AG08396 (cell line): ENCODE measurements around the gene MGAT3.

Source experiments
- DNase-seq: peaks from one replicate; pipeline ENCODE4 v3.0.0; 2012; ENCODE audit warnings: low spot score, mixed read lengths

MGAT3 gene

DNA sequence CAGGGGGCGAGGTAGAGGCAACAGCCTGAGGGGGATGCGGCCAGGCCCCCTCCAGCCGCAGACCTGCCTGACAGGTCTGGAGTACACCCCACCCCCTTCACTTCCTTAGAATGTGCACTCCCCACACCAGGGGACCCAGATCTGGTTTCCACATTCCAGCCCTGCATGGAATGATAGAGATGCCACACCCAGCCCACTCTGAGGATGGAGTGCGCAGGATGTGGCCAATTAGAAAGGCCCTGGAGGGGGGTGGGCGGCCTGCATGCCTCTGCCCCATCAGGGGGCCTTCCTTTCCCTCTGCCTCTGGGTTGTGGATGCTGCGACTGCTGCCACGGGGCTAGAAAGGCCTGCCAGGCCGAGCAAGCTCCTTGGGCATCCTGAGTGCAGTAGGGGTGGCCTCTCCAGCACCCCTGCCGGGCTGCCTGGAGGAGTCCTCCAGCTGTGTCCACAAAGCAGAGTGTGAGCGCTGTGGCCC lies 28.2 kb upstream of the MGAT3 start:
- no peak for DNase-seq

DNA sequence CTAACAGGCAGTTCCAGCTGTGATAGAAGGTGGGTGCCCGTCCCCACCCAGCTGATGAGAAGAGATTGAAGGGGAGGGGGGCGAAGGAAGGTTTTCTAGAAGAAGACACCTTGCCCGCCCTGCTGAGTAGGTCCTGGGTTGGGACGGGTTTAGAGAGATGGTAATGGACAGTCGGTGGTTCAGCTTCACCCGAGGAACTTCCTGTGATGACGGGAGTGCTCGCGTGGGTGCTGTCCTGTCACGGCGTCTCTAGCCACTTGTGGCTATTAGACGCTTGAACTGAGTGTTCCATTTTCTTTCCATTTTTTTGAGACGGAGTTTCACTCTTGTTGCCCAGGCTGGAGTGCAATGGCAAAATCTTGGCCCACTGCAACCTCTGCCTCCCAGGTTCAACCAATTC lies 27.6 kb upstream of the MGAT3 start:
- DNase-seq: no peak

DNA sequence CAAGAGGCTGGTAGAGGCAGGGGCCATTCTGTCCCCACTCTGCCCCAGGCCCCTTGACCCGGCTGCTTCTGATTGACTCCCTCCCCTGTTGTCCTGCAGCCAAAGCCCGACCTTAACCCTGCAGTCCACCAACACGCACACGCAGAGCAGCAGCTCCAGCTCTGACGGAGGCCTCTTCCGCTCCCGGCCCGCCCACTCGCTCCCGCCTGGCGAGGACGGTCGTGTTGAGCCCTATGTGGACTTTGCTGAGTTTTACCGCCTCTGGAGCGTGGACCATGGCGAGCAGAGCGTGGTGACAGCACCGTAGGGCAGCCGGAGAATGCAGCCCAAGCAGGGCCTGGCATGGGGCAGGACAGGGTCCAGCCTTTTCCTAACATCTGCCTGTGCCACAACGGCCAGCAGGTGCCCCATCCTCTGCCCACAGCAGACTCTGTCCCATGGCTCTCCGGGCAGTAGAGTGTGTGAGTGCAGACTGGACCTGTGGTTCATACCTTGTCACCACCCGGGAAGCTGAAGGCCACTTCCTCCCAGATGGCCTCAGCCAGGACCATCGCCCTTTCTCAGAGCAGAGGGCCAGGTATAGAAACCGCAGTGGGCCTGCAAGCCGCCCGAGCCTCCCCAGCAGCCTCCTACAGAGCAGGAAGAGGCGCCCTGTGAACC lies 26.8 kb upstream of the MGAT3 start:
- DNase-seq: no peak

DNA sequence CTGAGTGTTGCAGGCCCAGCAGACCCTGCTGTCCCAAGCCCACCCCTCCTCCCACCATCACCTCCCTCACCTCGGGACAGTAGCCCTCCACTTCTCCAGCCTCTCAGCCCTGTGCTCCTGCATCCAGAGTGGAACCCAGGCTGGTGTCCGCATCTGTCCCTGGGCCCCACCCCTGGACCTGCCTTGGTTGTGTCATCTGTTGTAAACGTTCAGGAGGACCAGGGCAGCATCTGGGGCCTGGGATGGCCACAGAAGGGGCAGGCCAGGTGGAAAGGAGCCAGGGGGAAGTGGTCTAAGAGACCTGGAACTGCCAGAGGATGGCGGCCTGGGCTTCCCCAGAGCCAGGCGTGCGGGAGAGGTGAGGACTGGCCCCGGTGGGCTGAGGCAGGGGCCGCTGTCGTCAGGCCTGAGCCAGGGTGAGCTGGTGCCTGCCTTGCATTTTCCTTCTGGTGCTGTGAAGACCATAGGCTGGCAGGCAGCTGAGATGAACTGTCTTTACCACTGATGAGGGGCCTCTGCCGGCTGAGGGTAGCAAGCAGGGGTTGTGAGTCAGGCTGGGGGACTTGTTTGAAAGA lies 26.1 kb upstream of the MGAT3 start:
- no peak for DNase-seq

DNA sequence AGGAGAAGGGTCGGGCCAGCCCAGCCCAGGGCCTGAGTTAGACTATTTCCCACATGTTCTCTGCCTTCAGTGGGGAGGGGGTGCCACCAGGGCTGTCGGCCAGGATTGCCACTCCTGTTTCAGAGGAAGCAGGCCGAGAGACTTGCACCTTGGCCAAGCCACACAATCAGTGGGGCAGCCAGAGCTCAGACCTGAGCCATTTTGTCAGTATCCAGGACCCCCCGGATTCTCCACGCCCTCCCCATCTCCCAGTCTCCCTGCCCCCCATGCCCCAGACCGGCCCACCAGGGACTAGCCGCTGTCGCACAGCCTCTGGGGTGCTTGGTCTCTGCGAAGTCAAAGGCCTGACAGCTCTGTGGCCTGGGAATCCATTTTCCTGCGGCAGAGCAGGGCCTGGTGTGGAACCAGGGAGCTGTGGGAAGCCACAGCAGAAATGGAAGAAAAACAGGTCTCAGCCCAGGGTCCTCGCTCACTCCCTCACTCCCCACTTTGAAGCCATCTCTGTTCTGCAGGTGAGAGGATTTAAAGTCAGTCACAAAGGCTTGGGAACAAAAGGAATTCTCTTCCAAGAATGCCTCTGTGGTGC lies 25.5 kb upstream of the MGAT3 start:
- no peak for DNase-seq

DNA sequence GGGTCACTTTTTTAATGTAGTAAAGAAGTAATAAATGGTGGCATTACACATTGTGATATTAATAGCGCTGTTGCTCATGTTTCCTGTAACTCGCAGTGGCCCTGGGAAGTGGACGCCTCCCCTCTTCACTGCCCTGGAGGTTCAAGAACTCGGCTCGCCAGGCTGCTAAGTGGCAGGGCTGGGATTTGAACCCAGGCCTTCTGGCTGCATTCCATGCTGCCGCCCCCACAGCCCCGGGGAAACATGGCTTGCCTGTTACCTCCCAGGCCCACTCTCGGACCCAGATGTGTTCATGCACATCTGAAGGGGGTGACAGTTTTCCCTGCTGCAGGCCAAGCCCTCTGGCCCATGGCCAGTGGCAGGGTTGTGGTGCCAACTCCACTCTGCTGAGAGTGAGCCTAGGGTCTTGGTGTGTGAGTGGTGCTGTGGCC lies 25.0 kb upstream of the MGAT3 start:
- peak; percentile 38 for DNase-seq

DNA sequence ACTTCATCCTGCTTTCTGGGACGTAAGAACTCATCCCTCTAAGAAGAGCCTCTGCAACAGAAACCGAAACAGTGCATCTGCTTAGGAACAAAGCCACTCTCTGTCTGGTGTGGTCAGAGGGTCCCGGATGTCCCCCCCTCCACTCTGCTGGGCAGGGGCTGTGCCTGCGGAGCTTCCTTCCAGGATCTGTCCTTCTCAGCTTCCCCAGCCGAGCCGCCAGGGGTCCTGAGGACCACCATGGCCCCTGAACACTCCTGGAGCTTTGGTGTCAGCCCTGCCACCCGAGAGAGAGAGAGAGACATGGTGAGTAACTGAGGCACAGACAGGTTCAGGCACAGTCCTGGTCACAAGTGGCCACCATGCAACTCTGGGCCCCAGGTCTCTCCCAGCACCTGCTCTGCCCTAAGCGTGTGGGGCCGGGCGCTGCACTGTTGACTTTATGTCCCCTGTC lies 24.4 kb upstream of the MGAT3 start:
- no peak for DNase-seq

DNA sequence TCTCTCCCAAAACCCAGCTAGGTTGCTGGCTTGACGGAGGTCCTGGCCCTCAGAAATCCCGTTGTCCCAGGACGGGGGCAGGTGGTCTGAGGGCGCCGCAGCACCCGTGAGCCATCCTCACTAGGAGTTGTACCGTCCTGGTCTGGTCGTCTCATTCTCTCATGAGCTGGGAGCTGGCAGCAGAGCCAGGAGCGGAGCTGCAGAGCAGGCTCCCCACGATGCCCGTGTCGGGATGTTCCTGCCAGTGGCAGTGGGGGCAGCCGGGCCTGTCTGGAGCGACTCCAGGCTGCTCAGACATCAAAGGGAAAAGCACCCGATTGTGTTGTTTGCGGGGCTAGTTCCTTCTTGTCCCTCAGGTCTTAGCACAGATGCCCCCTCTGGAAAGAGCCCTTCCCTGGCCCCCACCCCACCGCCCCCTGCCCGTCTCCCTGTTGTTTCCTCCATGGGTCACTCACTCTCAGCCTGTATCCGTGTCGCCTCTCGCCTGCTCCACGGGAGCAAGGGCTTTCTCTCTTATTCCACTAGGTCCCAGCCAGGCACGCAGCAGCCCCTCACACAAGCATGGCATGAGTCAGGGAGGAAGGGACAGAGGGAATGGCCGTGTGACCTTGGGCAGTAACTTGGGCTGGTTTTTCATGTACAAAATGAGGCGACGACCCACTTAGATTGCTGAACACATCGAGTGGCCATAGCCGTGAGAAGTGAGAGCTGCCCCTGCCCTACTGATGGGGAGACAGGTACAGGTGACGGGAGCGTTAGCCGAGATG lies 23.2 kb upstream of the MGAT3 start:
- no peak for DNase-seq

DNA sequence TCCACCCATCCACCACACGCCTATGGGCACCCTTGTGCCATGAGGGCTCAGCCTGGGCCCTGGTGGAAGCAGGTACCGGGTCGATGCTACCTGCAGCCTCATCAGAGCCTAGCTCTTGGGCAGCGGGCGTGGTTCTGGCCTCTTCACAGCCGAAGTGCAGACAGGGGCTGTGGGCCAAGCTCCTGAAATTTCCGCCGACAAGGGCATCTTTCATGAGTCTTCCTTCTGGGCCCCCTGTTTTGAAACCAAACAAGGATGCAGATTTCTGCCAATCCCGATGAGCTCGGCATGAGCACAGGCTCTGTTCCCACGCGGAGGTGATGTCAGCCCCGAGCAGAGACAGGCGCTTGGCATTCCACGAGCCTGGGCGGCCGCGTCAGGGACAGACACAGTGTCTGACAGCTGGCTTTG lies 22.6 kb upstream of the MGAT3 start:
- no peak for DNase-seq

DNA sequence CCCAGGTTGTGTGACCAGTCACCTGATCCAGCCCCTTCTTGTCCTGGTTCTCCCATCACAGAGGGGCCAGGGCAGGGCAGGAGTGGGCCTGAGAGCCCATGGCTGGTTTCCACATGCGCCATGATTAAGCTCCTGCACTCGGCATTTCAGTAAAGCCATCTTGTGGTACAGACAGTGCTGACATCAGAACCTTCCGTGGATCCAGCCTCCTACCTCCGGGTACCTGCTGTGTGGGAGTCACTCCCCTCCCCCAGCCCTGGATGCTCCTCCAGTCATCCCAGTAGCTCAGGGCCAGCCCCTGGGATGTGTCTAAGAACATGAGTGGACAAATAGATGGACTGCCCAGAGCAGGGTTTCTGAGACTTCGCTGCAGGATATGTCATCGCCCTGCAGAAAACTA lies 22.1 kb upstream of the MGAT3 start:
- no peak for DNase-seq

DNA sequence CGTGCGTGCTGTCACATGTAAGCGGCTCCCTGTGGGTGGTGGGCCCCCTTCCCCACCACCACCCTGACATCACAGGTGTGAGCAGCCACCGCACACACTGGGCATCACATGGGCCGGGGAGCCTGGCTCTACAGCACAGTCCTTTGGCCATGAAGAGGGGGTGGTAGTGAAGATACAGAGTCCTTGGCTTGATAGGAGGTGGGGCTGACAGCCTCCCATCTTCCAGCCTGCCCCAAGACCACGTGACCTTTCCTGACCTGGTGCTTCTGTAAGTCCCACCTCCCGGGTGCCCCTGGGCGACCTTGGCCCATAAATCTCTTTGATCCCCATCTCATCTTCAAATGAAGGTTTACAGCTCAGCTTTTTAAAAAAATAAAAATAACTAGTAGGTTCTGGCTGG lies 21.2 kb upstream of the MGAT3 start:
- no peak for DNase-seq

DNA sequence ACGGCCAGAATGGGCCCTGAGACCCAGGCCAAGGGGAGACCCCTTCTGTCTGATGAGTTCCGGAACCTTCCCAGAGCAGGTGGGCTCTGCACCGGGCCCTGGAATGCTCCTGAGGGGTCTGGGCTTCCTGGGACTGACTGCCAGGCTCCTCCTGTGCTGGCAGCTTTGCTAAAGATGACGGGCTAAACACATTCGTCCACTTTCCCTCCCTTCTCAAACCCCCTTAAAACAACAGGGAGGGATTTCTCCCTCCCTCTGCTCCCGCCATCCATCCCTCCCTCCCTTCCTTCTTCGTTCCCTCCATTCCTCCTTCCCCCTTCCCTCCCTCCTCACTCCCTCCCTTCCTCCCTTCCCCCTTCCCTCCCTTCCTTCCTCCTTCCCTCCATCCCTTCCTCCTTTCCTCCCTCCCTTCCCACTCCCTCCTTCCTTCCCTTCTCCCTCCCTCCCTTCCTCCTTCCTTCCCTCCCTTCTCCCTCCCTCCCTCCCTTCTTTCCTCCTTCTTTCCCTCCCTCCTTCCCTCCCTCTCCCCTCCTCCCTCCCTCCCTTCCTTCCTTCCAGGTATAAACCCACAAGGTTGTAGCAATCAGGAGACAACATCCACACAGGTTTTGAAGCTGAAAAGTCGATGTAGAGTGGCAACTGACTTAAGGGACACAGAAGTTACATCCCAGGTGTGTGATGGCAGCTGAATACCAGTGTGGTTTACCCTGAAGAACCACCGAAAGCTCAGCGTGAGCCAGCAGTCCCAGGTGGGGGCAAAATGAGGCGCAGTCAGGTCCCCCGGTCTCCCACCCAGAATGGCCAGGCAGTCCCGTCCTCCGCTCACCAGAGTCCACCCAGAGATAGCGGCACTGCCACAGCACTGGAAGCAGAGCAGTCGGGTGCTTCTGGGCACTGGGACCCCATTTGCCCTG lies 18.8 kb upstream of the MGAT3 start:
- no peak for DNase-seq

DNA sequence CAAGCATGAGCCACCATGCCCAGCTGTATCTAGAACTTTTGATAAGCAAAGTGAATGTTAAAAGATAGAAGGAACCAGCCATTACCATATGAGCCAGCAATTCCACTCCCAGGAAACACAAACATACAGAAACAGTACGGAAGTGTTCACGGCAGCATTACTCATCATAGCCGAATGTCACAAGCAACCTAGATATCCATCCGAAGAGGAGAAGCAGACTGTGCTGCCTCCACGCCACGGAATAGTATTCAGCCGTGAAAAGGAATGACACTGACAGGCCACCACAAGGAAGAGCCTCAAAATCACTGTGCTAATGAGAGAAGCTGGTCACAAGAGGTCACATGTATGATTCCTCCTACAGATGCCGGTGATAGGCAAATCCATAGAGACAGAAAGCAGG lies 17.6 kb upstream of the MGAT3 start:
- peak; percentile 61 for DNase-seq

DNA sequence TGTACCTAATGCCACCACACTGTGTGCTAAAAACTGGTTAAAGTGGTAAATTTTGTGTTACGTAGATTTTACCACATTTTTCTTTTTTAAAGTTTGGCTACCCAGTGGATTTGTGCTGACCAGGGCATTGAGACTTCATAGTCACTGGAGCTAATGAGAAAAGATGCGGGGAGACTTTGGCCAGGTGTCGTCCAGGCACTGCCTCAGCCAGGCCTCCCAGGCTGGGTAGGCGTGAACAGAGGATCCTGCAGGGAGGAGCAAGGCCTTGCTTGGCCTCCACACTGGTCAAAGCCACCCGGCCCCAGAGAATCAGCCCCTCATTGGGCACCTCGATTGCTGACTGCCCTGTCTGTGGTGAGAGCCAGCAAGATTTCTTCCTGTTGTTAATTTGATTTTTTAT lies 13.4 kb upstream of the MGAT3 start:
- DNase-seq: no peak

DNA sequence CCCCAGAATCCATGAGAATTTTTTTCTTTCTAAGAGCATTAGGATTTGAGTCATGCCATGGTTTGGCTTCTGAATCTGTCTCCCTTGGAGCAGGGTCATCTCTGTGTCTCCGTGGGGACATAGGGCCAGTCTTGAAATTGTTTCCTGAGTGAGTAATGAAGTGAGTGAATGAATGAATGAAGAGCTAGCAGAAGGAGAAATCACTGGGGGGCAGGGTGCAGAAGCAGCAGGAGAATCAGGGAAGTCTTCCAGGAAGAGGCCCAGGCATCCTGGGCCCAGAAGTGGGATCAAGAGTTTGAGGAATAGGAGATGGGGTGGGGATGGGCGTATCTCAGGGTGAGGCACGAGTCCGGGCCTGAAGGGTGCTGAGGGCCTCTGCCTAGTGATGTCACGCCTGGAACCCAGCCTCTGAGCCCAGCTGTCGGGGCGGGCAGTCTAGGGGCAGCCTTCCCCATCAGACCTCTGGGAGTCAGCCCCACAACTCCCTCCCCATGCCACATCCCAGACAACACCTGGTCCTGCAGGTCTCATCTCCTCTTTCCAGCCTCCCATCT lies 12.5 kb upstream of the MGAT3 start:
- DNase-seq: no peak

DNA sequence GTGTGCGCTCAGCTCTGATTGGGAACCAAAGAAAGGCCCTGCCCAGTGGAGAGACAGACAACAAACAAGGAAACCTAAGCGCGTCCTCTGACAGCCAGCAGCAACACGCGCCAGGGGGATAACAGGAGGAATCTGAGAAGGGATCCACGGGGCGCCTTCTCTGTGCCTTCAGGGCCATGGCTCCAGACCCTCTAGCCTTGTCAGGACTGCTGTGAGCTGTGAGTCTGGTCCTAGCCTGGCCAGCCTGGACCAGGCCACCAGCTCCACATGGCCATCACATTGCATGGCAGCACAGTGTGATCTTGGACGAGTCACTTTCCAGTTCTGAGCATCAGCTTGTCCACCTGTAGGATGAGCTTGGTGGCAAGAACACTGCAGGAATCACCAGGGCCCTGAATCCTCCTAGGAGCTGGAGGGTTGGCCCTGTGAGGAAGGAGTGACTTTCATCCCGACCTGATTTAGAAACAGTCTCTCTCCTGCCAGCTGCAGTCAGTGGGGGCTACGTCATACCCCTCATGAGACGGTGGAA lies 11.8 kb upstream of the MGAT3 start:
- no peak for DNase-seq

DNA sequence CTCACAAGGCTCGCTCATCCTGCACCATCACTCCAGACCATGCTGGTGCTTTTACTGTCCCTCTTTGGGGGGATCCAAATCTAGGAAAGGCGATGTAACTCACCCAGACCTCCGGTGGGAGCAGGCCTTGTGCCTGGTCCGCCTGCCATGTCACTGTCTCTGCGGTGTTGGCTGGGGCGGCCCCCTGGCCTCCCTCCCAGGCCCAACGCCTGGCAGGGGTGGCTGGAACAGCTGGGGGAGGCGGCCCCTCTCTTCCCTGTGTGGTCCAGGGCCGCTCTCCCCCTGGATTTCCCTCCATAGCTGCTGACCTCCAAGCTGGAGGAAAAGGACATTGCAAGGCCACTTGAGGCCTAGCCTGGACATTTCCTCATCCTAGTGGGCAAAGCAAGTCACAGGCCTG lies 11.1 kb upstream of the MGAT3 start:
- DNase-seq: no peak

DNA sequence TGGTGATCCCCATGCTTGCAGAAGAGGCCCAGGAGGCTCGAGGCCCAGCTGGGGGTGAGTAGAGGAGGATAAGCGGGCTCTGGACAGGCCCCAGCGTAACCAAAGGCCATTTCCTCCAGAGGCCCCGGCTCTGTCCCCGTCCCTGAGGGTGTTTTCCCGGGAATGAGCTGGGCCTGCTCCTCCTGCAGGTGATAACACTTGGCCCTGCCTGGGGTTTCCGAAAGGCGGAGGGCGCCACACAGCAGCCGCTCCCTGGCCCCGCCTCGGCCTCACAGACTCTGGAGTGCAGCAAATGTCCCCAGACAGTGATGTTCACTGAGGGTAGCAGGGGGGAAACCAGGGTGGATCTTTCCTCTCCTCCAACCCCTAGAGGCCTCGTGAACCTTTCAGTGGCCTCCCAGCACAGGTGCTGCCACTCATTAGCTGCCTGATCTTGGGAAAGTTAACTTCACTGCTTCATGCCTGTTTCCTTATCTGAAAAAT lies 10.5 kb upstream of the MGAT3 start:
- no peak for DNase-seq

DNA sequence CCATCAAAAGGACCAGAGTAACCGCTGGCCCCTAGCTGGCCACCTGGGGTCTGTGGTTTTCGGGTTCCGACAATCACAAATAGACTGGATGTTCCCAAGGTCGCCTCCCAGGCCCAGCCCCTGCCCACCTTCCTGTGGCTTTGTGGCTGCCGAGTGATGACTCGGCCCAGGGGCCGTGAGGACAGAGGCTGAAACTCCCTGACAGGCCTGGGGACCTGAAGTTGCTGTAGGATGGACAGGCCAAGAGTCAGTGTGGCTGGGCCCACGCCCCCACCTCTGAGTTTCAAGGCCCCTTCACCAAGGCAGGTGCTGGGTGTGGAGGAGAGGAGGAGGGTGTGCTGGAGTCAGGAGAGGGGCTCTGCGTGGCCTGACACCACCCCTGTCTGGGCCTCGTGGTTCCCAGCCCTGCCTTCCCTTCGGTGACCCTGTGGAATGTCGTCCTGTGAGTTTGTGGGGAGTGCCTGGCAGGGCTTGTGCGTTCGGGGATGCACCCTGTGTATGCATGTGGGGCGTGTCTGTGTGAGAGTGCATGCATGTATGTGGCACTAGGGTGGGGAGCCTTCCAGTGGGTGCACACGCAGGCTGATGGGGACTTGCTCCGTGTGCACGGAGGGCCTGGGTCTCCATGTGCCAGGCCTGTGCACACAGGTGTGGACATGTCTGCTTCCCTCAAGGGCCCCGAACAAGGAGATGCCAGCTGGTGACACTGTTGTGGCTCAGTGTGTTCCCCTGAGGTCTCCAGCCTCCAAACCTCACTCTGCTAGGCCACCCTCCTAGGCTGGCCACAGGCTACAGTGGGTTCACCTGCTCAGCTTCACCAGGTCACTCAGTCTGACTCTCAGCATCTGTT lies 8.4 kb upstream of the MGAT3 start:
- no peak for DNase-seq

DNA sequence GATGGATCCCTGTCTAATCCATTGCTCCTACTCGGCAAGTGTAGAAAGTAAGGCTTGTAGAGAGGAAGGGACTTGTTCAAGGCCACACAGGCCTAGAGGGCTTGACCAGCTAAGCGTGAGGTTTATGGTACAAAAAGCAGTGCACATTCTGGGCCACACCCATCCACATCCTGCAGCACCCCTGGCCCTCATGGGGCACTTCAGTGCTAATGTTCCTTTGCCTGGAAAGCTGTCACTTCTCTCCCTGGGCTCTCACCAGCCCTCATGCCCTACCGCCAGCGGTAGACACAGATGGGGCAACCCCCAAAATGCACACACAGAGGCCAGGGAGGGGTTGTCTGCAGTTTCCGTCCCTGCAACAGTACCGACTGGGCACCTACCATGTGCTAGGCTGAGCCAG lies 7.1 kb upstream of the MGAT3 start:
- DNase-seq: no peak
